UCSD-AML1 (cell line): ENCODE data around the gene CYFIP1.

ENCODE experiments used
- DNase-seq: peaks from one replicate; lab custom pipeline; 2025; ENCODE audit not compliant: unreplicated experiment; lab: John Stamatoyannopoulos, UW

The CYFIP1 gene

GRCh38 chr15:22823495-22824128 is 156.6 kb downstream of the CYFIP1 start:
- no peak for DNase-seq

GRCh38 chr15:22819651-22820050 is 160.5 kb downstream of the CYFIP1 start:
- DNase-seq = no peak
